GM19395 (cell line): ENCODE measurements around the gene EVI5.
"Not testable (repeated sequence)": the region's sequence is repeated elsewhere in the genome, so short reads cannot be mapped to it uniquely, and the experiment has no call there.

Source experiments
- ATAC-seq: cut with Tn5 transposase; IDR thresholded peaks from one replicate; pipeline ENCODE4 v1.9.1; 2021; ENCODE audit warnings: mild to moderate bottlenecking, moderate library complexity; ENCODE audit not compliant: unreplicated experiment

EVI5 gene

DNA sequence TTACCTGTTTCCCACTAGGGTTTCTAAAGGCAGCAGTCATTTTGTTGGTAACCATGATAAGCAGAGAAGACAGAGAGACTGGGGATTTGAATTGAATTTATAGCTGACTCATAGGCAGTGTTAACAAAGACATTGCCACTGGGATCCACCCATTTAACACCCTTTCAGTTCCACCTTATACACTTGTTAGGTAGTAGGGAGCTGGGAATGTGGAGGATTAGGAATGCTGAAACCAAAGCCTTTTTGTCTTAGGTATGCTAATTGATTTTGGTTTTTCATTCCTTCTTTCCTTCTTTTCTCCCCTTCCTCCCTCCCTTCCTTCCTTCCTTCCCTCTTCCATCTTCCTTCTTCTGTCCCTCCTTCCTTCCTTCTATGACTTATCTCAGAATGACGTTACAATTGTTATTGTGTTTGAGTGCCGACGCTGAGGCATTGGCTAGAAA lies 7.5 kb upstream of the EVI5 start:
- no peak for ATAC-seq

DNA sequence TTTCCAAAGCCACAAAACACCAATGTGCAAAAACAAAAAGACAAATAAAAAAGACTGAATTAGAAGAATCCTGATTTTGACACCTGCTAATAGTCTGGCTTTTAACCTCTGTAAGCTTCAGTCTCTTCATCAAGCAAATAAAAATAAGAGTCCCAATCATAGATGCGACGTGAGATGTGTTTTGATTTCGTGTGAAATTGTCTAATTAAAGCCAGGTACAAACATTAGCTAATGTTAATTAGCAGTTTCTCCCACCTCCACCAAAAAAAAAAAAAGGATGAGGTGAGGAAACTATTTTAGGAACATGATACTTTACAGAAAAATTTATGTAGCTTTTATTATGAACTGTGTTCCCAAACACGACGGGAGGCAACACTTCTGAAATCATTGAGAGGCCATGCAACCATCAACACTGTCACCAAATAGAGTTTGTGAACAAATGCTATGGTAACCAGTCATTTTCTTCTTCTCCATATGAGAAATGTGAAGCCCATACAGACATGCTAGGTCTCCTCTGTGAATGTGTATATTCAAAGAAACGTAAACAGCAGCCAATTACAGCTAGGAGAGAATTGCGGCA lies 6.7 kb upstream of the EVI5 start:
- no peak for ATAC-seq

DNA sequence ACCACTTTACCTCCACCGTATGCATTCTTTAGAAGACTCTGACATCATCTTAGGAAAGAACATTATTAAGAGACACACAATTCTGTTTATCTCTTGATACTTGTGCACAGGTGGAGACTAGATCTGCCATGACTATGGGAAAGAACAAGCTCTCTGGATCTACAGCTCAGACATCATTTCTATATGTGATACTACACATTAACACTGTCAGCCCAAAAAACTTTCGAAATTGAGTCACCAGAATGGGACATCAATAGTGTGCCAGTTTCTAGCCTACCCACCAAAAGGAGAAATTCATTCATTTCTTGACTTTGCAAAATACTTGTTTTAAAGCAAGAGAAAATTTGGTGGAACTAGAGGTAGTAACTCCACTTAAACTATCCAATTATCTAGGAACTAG lies 6.0 kb upstream of the EVI5 start:
- ATAC-seq = no peak

DNA sequence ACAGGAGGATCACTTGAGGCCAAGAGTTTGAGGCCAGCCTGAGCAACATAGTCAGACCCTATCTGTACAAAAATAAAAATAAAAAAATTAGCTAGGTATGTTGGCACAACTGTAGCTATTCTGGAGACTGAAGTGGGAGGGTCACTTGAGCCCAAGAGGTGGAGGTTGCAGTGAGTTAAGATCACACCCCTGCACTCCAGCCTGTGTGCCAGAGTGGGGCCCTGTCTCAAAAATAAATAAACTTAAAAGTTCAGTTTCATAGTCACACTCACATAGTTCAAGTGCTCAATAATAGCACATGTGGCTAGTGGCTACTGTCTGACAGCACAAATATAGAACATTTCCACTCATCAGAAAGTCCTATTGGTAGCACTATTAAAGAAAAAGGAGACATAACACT lies 5.2 kb upstream of the EVI5 start:
- no peak for ATAC-seq

DNA sequence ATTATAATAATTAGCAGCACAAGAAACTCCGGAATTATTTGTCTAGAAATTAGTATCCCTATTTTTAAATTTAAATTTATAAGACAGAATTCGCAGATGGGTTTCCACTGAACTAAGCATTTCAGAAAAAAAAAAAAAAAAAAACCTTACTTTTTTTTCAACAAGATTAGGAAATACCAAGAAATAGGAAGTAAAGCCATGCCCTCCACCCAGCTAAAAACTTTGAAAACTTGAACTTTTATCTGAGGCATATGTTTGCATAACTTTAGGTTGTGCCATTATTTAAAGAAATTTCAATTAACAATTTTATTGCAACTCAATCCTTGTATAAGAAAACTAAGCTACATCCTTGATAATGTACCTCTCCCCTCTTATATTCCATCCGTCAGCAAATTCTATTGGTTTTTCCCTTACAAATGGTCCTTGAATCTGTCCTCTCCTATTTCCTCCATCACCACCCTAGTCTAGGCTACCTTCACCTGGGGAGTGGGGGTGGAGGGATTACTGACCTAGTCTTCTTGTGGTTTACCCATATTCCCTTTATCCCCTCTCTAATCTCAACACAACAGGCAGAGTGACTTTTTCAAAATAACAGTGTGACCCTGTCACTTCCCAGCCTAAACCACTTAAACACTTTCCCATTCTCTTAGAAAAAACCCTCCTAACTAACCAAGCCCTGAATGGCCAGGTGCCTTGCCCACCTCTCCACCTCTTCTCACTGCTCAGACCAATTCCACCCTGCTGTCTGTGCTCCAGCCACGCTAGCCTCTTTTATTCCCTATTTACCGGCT lies 1.4 kb upstream of the EVI5 start:
- ATAC-seq = no peak

DNA sequence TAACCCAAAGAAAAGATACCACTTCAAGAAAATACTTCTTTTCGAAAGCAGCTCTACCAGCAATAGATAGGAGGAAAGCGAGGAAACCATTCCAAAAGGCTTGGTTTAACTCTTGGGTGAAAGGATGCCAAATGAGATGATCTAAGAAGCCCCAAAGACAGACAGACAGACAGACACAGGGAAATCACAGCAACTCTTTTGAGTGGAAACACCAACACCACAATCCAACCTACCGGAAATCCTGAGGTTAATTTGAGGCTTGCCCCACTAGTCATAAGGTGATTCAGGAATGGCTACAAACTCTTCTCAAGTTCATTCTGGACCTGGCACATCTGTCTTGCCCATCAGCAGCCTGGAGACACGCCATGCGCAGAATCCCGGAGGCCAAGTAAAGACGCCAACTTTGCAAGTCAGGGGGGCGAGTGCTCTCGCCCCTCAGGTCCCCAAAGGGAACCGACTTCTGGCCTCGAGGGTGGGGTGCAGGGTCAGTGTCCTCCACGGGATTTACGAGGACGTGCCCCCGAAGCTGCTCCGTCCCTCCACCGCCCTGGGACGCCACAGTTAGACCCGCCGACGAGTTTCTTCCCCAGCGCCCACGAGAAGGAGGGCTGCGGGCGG lies 778 bp downstream of the EVI5 start:
- ATAC-seq = peak; percentile 16

DNA sequence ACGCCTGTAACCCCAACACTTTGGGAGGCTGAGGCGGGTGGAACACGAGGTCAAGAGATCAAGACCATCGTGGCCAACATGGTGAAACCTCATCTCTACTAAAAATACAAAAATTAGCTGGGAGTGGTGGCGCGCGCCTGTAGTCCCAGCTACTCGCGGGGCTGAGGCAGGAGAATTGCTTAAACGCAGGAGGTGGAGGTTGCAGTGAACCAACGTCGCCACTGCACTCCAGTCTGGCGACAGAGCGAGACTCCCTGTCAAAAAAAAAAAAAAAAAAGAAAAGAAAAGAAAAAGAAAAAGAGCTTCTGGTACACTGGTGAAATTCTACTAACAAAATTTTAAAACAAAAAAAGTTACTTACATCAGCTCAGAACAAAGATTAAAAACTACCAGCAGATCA lies 1.4 kb downstream of the EVI5 start:
- not testable (repeated sequence) for ATAC-seq

DNA sequence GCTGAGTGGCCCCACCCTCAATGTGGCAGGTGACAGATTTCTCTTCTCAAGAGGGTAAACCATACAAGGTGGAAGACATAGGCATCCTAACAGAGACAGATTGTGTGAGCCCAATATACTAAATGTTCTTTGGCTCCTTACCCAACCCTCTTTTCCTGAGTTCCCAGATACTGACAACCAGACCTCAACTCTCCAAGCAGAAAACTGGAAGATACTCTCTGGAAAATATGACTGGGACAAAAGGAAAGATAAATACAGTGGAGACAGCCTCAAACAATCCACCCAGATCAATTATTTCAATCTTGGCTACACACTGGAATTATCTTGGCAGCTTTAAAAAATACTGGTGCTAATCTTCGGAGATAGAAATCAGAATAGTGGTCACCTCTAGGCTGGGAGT lies 6.5 kb downstream of the EVI5 start:
- ATAC-seq = no peak

DNA sequence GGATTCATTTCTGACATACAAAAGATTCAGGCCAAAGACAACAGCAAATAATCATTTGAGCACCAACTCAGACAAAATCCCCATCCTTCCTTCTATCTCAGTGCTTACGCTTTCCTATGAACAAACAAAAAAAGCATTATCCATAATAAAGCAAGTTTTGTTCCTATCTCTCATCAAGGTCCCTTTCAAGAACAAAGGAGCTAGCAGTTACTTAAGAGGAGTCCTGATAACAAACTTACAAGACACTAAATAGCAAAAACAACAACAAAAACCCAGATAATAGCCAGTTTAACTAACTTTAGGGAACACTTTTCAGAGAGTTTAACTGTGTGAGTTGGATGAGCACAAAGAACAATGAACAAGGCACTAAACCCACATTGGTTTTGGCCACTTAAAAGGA lies 10.5 kb downstream of the EVI5 start:
- ATAC-seq = no peak

DNA sequence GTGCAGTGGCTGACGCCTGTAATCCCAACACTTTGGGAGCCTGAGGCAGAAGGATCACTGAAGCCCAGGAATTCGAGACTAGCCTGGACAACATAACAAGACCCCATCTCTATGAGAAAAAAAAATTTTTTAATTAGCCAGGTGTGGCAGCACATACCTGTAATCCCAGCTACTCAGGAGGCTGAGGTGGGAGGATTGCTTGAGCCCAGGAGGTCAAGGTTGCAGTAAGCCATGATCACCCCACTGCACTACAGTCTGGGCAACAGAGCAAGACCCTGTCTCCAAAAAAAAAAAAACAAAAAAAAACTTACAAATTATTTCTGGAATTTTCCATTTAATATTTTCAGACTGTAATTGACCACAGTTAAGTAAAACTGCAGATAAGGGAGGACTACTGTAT lies 11.2 kb downstream of the EVI5 start:
- ATAC-seq = not testable (repeated sequence)

DNA sequence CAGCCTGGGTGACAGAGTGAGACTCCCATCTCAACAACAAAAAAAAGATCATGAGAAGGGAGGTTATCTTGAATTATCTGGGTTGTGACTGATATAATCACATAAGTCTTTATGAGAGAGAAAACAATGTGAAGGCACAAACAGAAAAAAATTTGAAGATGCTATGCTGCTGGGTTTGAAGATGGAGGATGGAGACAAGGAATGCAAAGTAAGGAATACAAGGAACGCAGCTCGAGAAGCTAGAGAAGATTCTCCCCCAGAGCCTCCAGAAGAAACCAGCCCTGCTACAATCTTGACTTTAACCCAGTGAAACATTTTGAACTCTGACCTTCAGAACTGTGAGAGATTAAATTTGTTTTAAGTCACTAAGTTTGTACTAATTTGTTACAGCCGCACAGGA lies 15.1 kb downstream of the EVI5 start:
- ATAC-seq = no peak

DNA sequence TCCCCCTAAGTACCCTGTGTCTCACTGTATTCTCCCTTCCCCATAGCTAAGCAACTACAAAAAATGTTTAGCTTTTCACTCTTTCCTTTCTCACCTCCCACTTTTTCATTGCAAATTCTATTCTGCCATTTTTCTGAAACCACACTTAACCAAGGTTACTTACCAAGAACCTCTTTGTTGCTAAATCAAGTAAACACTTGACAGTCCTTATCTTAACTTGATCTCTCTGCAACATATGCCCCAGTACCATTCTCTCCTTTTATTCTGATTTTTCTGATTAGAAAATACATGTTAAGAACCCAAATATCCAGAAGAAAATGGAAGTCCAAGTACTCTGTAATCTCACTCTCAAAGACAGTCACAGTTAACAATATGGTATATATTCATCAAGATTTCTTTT lies 16.0 kb downstream of the EVI5 start:
- no peak for ATAC-seq

DNA sequence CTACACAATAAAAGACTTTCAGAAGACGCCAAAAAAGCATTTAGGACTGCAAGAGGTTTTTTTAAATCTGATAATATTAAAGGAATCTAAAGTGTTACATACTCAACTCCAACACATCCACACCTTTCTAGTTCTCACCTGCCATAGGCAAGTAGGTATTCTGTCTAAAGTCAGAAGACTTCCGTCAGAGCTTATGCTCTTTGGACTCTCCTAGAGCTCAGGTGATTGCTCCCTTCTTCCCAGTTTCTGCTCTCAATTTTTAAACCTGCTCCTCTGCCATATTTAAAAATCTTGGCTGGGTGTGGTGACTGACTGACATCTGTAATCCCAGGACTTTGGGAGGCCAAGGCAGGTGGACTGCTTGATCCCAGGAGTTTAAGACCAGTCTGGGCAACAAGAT lies 16.6 kb downstream of the EVI5 start:
- ATAC-seq = no peak

DNA sequence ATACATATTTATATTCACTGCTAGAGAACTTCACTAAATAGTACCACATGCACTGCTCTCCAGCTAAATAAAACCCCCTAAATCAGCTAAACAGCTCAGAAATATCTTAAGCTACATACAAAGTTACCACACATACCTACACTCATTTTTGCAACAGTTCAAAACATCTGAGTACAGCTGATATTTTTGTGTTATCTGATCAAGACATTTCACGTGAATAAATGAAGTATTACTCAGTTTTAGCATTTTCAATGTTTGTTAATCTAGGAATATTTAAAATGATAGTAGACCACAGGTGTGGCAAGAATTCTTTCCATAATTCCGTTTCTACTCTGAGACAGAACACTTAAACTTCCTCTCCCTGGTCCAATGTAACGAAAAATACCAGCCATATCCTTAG lies 20.8 kb downstream of the EVI5 start:
- ATAC-seq = no peak

DNA sequence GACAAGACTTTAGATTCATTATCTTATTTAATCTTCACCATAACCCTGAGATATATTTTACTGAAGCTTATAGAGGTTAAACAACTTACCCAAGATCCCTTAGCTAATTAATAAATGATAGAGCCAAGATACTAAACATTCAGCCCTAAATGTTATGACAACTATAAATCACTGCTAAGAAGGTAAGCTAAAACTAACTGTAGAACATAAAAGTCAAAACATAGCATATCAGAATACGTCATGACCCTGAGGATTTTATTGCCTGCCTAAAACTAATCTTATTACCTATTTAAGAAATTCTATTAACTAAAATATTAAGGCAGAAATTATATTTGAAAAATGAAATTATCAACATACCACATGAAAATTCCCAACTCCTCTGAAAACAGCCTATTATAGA lies 22.6 kb downstream of the EVI5 start:
- ATAC-seq = no peak

DNA sequence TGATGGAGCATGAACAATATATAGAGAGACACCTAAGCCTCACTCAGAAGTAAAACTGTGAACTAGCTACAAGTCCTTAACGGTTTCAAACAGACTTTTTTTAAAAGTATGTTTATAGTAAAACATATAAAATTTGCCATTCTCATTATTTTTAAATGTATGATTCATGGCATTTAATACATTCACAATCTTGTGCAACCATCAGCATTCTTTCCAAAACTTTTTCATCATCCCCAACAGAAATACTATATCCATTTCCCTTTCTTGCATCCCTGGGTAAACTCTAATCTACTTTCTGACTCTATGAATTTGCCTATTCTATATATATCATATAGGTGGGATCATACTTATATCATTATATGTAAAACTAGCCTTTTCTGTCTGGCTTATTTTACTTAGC lies 25.5 kb downstream of the EVI5 start:
- ATAC-seq = no peak

DNA sequence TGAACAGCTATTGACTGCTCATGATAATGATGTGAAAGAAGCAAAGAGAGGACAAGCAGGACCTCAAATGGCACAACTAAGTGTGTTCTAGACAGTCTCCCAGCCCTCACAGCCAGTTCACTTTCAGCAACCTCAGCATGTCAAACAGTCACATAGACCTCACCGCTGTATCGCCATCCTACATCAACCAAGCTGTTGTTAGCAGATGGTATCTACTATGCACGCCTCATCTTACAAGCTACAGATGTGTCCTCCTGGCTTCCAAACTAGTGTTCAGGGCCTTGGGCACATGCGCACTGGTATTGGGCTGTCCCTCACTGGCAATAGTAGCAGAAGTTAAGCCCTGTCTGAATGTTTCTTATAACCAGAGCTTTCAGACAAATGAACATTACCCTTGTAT lies 28.4 kb downstream of the EVI5 start:
- no peak for ATAC-seq

DNA sequence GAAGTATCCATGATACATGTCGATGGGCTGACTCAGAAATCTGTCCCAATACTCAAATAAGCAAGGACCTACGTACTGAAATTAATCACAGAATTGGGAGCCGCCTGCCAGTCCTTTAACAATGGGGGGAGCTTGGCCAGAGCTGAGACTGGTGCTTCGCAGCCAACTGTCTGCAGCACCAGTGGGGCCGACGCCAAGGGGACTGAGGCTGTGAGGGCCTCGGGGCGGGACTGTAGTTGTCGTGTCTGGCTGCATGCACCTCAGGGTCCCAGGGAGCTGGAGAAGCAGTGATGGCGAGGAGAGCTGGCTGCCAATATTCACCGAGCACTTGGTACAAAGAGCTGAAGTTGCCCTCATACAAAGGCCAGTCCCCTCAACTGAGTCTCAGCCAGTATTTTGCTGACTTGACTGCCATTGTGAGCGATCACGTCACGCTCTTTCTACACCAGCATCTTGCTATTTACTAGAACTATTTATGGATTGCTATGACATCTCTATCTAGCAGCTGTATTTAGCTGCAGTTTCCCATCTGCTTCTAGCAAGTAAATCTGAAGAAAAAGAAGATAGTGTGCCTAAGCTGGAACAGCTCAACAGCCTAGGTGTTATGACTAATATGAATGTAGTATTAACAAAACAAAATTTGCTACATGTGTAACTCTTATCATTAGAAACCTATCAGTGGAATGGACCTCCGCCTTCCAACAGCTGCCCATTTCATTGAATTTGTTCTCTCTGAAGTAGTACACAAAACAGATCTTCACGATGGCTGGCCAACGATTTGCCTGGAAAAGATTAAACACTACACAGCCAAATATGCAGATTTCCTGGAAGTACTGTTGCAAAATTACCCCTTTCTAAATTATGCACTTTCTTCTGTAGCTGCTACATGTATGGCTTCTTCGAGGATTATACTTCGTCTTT lies 29.1 kb downstream of the EVI5 start:
- no peak for ATAC-seq

DNA sequence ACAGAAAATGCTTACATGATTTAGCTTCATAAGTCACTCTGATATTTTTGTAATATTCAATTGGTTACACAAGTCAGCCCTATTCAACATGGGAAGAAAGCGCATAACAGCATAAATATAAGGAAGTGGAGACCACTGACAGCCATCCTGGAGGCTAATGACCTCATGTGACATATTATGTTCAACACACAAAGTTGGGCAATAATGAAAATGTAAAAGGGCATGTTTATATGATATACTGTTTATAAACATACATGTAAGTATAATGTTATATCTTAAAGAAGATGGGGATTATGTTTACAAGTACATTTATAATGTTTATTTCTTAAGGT lies 30.2 kb downstream of the EVI5 start:
- ATAC-seq = no peak

DNA sequence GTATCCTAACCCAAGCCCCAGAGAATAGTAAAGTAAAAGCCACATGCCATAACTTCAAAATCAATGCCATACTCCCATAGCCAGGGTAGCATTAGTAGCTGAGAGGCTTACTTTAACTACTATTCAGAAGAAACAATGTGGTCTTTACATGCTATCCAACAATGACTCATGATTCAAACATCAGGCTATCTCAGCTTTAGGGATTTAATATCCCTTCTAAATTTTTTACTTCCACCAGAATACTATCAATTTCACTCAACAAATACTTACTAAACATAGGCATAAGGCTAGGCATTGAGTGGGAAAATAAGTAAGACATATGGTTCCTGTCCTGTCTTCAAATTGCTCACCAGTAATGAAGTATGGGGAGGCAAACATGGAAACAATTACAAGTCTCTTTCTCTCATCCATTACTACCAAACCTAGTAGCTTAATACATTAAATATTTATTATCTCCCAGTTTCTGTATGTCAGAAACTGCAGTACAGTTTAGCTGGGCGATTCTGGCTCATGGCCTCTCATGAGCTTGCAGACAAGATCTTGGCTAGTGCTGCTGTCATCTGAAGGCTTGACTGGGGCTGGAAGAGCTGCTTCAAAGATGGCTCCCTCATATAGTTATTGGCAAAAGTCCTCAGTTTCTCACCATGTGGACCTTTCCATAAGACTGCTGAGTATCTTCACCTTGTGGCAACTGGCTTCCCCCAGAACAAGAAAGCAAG lies 30.7 kb downstream of the EVI5 start:
- ATAC-seq = no peak

DNA sequence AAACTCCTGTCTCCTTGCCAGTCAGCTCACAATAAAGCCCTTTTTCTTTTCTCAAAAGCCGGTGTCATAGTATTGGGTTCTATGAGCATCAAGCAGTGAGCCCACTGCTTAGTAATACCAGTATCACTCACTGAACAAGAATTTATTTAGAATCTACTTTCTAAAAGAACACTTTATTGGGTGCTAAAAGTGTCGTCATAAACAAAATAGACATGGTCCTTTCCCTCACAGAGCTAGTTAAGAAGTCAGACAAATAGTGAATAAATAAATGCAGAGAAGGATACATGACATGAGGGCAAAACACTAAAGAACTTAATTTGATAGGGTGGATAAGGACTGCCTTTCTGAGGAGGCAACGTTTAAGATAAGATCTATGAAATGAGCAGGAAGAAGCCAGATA lies 32.2 kb downstream of the EVI5 start:
- ATAC-seq = no peak
